Endodermal cell (in vitro differentiated cells): ENCODE results near the gene HTRA1. TPM values are rescaled to one million over a fixed set of nuclear protein-coding genes. Genes with fewer than 3 reads are reported as not detected.
A peak's percentile ranks its signal among the peaks of the same experiment; 100 is the strongest.

Experiments
- DNase-seq: peaks from one replicate; pipeline ENCODE4 v3.0.0-alpha.2; 2017
- H3K27ac ChIP-seq: 2 replicates; pipeline ENCODE4 v1.5.1; 2013; ENCODE audit warnings: mild to moderate bottlenecking, low read depth, low read length, moderate library complexity
- H3K27me3 ChIP-seq: 2 replicates; pipeline ENCODE4 v1.6.1; 2013; ENCODE audit warnings: mild to moderate bottlenecking, low read length, moderate library complexity; ENCODE audit not compliant: insufficient read depth, control insufficient read depth, poor library complexity, severe bottlenecking
- H3K36me3 ChIP-seq: 2 replicates; pipeline ENCODE4 v1.7.0; 2013; ENCODE audit warnings: mild to moderate bottlenecking, low read length, moderate library complexity; ENCODE audit not compliant: control insufficient read depth, insufficient read depth
- H3K4me1 ChIP-seq: one replicate; pipeline ENCODE4 v1.7.0; 2013; ENCODE audit warnings: low read length; ENCODE audit not compliant: control insufficient read depth, insufficient read depth
- H3K4me3 ChIP-seq: 2 replicates; pipeline ENCODE4 v1.5.1; 2013; ENCODE audit warnings: mild to moderate bottlenecking, low read length, moderate library complexity
- H3K9ac ChIP-seq: 2 replicates; pipeline ENCODE4 v1.6.1; 2013; ENCODE audit warnings: mild to moderate bottlenecking, low read length, moderate library complexity; ENCODE audit not compliant: poor library complexity, severe bottlenecking; ENCODE audit errors: extremely low read depth
- H3K9me3 ChIP-seq: 2 replicates; pipeline ENCODE4 v1.6.1; 2013; ENCODE audit warnings: mild to moderate bottlenecking, low read length, moderate library complexity; ENCODE audit not compliant: control insufficient read depth
- H3K27ac Mint-ChIP-seq: 2 replicates; pipeline ENCODE4 v1.8.0; 2020; ENCODE audit warnings: mixed read lengths
- H3K27me3 Mint-ChIP-seq: 2 replicates; pipeline ENCODE4 v1.8.0; 2021; ENCODE audit warnings: mild to moderate bottlenecking, mixed read lengths; ENCODE audit not compliant: insufficient read depth
- H3K36me3 Mint-ChIP-seq: 2 replicates; pipeline ENCODE4 v1.8.0; 2020; ENCODE audit warnings: low read depth, mixed read lengths
- H3K4me1 Mint-ChIP-seq: 2 replicates; pipeline ENCODE4 v1.8.0; 2020; ENCODE audit warnings: mixed read lengths
- H3K4me3 Mint-ChIP-seq: 2 replicates; pipeline ENCODE4 v1.8.0; 2020; ENCODE audit warnings: mild to moderate bottlenecking, moderate library complexity, mixed read lengths
- H3K9me3 Mint-ChIP-seq: 2 replicates; pipeline ENCODE4 v1.8.0; 2020; ENCODE audit warnings: mild to moderate bottlenecking, mixed read lengths
- CTCF ChIP-seq: fragments of 200-600 bp; sonication (generic); conservative IDR thresholded peaks from 2 replicates; pipeline ENCODE4 v1.5.0; 2021; ENCODE audit warnings: antibody characterized with exemption, mild to moderate bottlenecking
- WGBS, 2 experiments: methylation state at CpG; one replicate each; pipeline versions ENCODE4 v1.1.5 to v1.1.7; 2013; ENCODE audit warnings: missing lambda C conversion rate in 2 of 2, mixed read lengths in 1 of 2; ENCODE audit not compliant: insufficient coverage in 1 of 2, insufficient read length in 1 of 2; 5-methylcytosine and 5-hydroxymethylcytosine counted together
- total RNA-seq, 2 donors: library from RNA; stranded (reverse); fragmentation: NEBNext Ultra II Directional in 1 of 2; extraction: Animal tissue kit (Norgen Biotek cat#: 25700) in 1 of 2; gene quantifications; 2 replicates in 1 of 2; 3 replicates in 1 of 2; pipeline ENCODE4 v1.2.1, GENCODE V29; 2021

The HTRA1 gene
- total RNA-seq, 2 donors from 2014 or later: 1.7 to 3.1 TPM

- Mint-ChIP-seq H3K27me3 (peaks cover 13% of the 10 kb centered on the region), H3K36me3 (no peaks in the 10 kb centered on the region), H3K27ac (no peak overlapping the region), H3K4me3 (no peak overlapping the region), H3K4me1 (peaks cover 21% of the 10 kb centered on the region), H3K9me3 (no peaks in the 10 kb centered on the region)
- Histone ChIP-seq H3K36me3 (no peaks in the 10 kb centered on the region), H3K4me3 (no peak overlapping the region), H3K9ac (no peak overlapping the region), H3K27me3 (peaks cover 30% of the 10 kb centered on the region), H3K9me3 (no peaks in the 10 kb centered on the region), H3K4me1 (no peaks in the 10 kb centered on the region), H3K27ac (no peak overlapping the region)
- TF ChIP-seq CTCF: no peak
- peak; percentile 17 for DNase-seq
- WGBS, 2 experiments: 95 to 100% methylated on average over 1 to 4 of the region's 4 CpGs
Observed at GRCh38 chr10:122471531-122472177, 10.3 kb downstream of the HTRA1 start.

GRCh38 chr10:122473116-122473515 lies 11.8 kb downstream of the HTRA1 start:
- WGBS, 2 experiments: 93 to 98% methylated on average over 4 to 8 of the region's 8 CpGs
- Histone ChIP-seq H3K27ac (no peak overlapping the region), H3K27me3 (peaks cover 22% of the 10 kb centered on the region), H3K9me3 (no peaks in the 10 kb centered on the region), H3K4me3 (no peak overlapping the region), H3K4me1 (no peaks in the 10 kb centered on the region), H3K9ac (no peak overlapping the region), H3K36me3 (no peaks in the 10 kb centered on the region)
- no peak for TF ChIP-seq CTCF
- no peak for DNase-seq
- Mint-ChIP-seq H3K27ac (no peak overlapping the region), H3K36me3 (no peaks in the 10 kb centered on the region), H3K9me3 (no peaks in the 10 kb centered on the region), H3K4me1 (peaks cover 26% of the 10 kb centered on the region), H3K27me3 (peaks cover 2% of the 10 kb centered on the region), H3K4me3 (no peak overlapping the region)

GRCh38 chr10:122474131-122474818 lies 12.9 kb downstream of the HTRA1 start:
- Mint-ChIP-seq H3K36me3 (no peaks in the 10 kb centered on the region), H3K27me3 (peaks cover 2% of the 10 kb centered on the region), H3K4me1 (peaks cover 26% of the 10 kb centered on the region), H3K27ac (no peak overlapping the region), H3K9me3 (no peaks in the 10 kb centered on the region), H3K4me3 (no peak overlapping the region)
- WGBS, 2 experiments: 81 to 86% methylated on average over 6 to 15 of the region's 15 CpGs
- H3K4me3 ChIP-seq: no peak overlapping the region
- no peak for TF ChIP-seq CTCF
- no peak overlapping the region for H3K9ac ChIP-seq
- H3K27ac ChIP-seq: peak overlapping the region; percentile 78
- H3K4me1 ChIP-seq: no peaks in the 10 kb centered on the region
- H3K36me3 ChIP-seq: no peaks in the 10 kb centered on the region
- no peaks in the 10 kb centered on the region for H3K9me3 ChIP-seq
- no peak for DNase-seq
- H3K27me3 ChIP-seq: peaks cover 15% of the 10 kb centered on the region
